ENCODE data around the gene PGS1. TPM values are rescaled to one million over a fixed set of nuclear protein-coding genes. Genes with fewer than 3 reads are reported as not detected.

The PGS1 gene
- total and polyA plus RNA-seq, 2 experiments from 2014 or later, result 30.4 to 42.5 TPM

DNA sequence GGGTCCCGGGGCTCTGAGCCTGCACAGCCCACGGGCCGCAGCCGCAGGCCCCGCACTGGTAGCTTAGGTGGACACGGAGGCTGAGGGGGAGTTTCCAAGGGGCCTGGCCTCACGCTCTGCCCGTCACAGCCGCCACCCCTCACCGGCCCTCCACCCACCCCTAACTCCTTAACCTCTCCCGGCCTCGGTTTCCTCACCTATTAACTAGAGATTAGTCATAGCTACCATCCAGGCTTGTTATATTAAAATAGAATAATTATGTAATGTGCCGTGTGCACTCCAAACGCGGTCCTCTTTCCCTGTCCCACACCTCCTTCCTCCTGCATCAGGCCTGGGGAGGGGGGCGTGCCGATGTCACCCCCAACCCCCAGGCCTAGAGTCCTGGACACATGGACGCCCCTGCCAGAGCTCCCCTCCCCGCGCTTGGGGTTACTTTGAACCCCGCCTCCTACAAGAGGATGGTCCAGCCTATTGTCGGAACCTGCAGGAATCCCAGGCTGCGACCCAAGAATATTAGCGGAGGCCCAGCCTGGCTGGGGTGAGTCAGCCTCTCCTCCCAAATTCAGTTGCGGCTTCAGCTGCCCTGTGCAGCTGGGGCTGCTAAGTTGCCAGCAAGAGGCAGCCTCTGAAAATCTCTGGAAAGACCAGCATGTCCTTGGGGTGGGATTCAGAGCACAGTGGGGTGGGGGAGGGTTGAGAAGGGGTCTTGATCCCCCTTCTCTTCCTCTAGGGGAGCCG lies 35.8 kb upstream of the PGS1 start:
- Histone ChIP-seq H2AFZ (peak overlapping the region; percentile 49), H3K79me2 (no peaks in the 10 kb centered on the region), H4K20me1 (ENCODE audit: insufficient read depth, poor library complexity, severe bottlenecking) (no peaks in the 10 kb centered on the region), H3K36me3 (replicated peaks; ENCODE audit: insufficient read depth, low read depth) (no peaks in the 10 kb centered on the region), H3K9me2 (replicated peaks; ENCODE audit: insufficient read depth) (no peaks in the 10 kb centered on the region), H3K4me3 (no peak overlapping the region), H3K4me2 (peak overlapping the region; percentile 86), H3K9me3 (ENCODE audit: low read depth) (no peaks in the 10 kb centered on the region), H3K27ac (peak overlapping the region; percentile 92), H3K27me3 (no peaks in the 10 kb centered on the region), H3K4me1 (ENCODE audit: insufficient read depth) (peaks cover 23% of the 10 kb centered on the region)
- 63% methylated on average over 25 of the region's 26 CpGs for WGBS (ENCODE audit: low lambda C conversion rate, missing lambda C conversion rate)
- no peak for TF ChIP-seq EZH2 (IDR thresholded peaks at IDR 0.05; ENCODE audit: borderline replicate concordance)
- TF ChIP-seq, protein P1, sequence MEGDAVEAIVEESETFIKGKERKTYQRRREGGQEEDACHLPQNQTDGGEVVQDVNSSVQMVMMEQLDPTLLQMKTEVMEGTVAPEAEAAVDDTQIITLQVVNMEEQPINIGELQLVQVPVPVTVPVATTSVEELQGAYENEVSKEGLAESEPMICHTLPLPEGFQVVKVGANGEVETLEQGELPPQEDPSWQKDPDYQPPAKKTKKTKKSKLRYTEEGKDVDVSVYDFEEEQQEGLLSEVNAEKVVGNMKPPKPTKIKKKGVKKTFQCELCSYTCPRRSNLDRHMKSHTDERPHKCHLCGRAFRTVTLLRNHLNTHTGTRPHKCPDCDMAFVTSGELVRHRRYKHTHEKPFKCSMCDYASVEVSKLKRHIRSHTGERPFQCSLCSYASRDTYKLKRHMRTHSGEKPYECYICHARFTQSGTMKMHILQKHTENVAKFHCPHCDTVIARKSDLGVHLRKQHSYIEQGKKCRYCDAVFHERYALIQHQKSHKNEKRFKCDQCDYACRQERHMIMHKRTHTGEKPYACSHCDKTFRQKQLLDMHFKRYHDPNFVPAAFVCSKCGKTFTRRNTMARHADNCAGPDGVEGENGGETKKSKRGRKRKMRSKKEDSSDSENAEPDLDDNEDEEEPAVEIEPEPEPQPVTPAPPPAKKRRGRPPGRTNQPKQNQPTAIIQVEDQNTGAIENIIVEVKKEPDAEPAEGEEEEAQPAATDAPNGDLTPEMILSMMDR (IDR thresholded peaks at IDR 0.05; ENCODE audit: poor library complexity), result no peak
- TF ChIP-seq EZH2phosphoT487 (IDR thresholded peaks at IDR 0.05; ENCODE audit: low read depth, severe bottlenecking, unreplicated experiment), result no peak
- no peak for DNase-seq (ENCODE audit: low spot score)

DNA sequence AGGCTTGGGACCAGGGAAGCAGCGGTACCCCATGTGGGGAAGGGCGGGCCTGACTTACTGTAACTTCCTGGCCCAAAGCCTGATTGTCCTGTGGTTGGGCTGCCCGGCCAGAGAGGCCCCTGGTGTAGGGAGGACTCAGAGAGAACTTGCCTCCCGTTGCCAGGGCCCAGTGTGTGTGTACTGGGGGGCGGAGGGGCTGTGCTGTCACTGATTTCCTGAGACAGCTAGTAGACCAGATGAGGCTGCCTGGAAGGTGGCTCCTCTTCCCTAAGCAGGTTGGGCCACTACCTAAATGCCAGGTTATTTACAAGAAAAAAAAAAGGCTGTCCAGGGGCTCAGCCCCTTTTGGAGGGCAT lies 35.3 kb upstream of the PGS1 start:
- Histone ChIP-seq H3K27ac (peak overlapping the region; percentile 92), H3K9me3 (ENCODE audit: low read depth) (no peaks in the 10 kb centered on the region), H3K36me3 (replicated peaks; ENCODE audit: insufficient read depth, low read depth) (no peaks in the 10 kb centered on the region), H4K20me1 (ENCODE audit: insufficient read depth, poor library complexity, severe bottlenecking) (no peaks in the 10 kb centered on the region), H3K9me2 (replicated peaks; ENCODE audit: insufficient read depth) (no peaks in the 10 kb centered on the region), H2AFZ (no peak overlapping the region), H3K79me2 (no peaks in the 10 kb centered on the region), H3K27me3 (no peaks in the 10 kb centered on the region), H3K4me2 (peak overlapping the region; percentile 86), H3K4me3 (no peak overlapping the region), H3K4me1 (ENCODE audit: insufficient read depth) (peaks cover 23% of the 10 kb centered on the region)
- 36% methylated on average over 5 of the region's 5 CpGs for WGBS (ENCODE audit: low lambda C conversion rate, missing lambda C conversion rate)
- TF ChIP-seq, protein P1 (IDR thresholded peaks at IDR 0.05; ENCODE audit: poor library complexity), result no peak
- TF ChIP-seq EZH2 (IDR thresholded peaks at IDR 0.05; ENCODE audit: borderline replicate concordance) (no peak), EZH2phosphoT487 (IDR thresholded peaks at IDR 0.05; ENCODE audit: low read depth, severe bottlenecking, unreplicated experiment) (no peak)
- peak; percentile 72 for DNase-seq (ENCODE audit: low spot score)

DNA sequence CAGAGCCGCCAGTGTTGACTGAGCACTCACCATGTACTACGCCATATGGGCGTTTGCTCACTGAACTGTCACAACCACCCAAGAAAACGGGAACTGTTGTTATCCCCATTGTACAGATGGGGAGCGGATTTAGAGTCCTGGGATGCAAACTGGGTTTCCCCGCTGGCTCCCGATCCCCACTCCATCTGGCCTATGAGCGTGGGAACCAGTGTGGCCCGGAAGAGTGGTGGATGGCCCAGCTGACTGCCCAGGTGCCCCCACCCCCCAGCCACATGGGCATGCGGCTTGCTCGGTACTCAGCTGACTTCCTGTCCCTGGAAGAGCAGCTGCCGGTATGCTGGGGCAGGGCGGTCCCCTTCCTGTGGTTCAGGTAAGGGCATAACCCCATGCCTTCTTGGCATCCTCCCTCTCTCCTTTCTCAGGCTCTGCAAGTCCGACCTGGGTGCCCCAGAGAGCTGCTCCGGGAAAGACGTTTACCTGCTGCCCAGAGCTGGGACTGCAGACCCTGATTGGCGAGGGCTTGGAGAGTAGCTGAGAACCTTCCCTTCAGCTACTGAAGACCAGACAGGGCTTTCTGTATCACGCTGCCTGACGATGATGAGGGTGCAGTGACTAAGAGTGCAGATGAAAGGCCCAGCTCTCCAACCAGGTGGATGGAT lies 34.8 kb upstream of the PGS1 start:
- Histone ChIP-seq H2AFZ (no peak overlapping the region), H3K4me1 (ENCODE audit: insufficient read depth) (peaks cover 23% of the 10 kb centered on the region)

More for the DNA sequence above, 34.8 kb upstream of the PGS1 start:
- H3K27me3 ChIP-seq, result no peaks in the 10 kb centered on the region
- H4K20me1 ChIP-seq (ENCODE audit: insufficient read depth, poor library complexity, severe bottlenecking), result no peaks in the 10 kb centered on the region
- no peaks in the 10 kb centered on the region for H3K36me3 ChIP-seq (replicated peaks; ENCODE audit: insufficient read depth, low read depth)
- no peak for DNase-seq (ENCODE audit: low spot score)
- peak overlapping the region; percentile 4 for H3K4me2 ChIP-seq
- H3K27ac ChIP-seq, result peak overlapping the region; percentile 92
- H3K4me3 ChIP-seq, result no peak overlapping the region
- H3K9me2 ChIP-seq (replicated peaks; ENCODE audit: insufficient read depth), result no peaks in the 10 kb centered on the region
- H3K9me3 ChIP-seq (ENCODE audit: low read depth), result no peaks in the 10 kb centered on the region
- TF ChIP-seq EZH2phosphoT487 (IDR thresholded peaks at IDR 0.05; ENCODE audit: low read depth, severe bottlenecking, unreplicated experiment) (no peak), EZH2 (IDR thresholded peaks at IDR 0.05; ENCODE audit: borderline replicate concordance) (no peak)
- TF ChIP-seq, protein P1 (IDR thresholded peaks at IDR 0.05; ENCODE audit: poor library complexity), result no peak
- H3K79me2 ChIP-seq, result no peaks in the 10 kb centered on the region
- 90% methylated on average over 19 of the region's 19 CpGs for WGBS (ENCODE audit: low lambda C conversion rate, missing lambda C conversion rate)
